Aortic smooth muscle cell (primary cell): Measurements from ENCODE around the gene AVL9. TPM values are rescaled to one million over a fixed set of nuclear protein-coding genes. Genes with fewer than 3 reads are reported as not detected.

Experiments
- total RNA-seq: library from RNA; depleted of rRNA; stranded (reverse); fragments of >200 nt; gene quantifications from 2 replicates; pipeline ENCODE4 v1.2.3, GENCODE V29; 2014

The AVL9 gene
- 22.2 and 28.9 TPM in 2 replicates for total RNA-seq

GRCh38 chr7:32495298-32496051, at the start of gene AVL9:
AVL9 (plus strand) TSS chr7:32495489; CDS start chr7:32495710, 221 bp downstream.

GRCh38 chr7:32490127-32490796, 5.0 kb upstream of the AVL9 start, which contains the start of gene LSM5:
LSM5 (minus strand) TSS chr7:32490380; CDS start chr7:32490365, 15 bp downstream.

Other genes with a start within 250 kb of the AVL9 start
- gene LSM5, start 5.1 kb upstream of the AVL9 start, total RNA-seq, result 19.2 and 19.6 TPM in 2 replicates